OCI-M2 (cell line): ENCODE data around the gene CELF3.
"Not testable (repeated sequence)": the region's sequence is repeated elsewhere in the genome, so short reads cannot be mapped to it uniquely, and the experiment has no call there.

Experiments used
- DNase-seq: peaks from one replicate; lab custom pipeline; 2025; ENCODE audit not compliant: unreplicated experiment; lab: John Stamatoyannopoulos, UW

Gene CELF3

DNA sequence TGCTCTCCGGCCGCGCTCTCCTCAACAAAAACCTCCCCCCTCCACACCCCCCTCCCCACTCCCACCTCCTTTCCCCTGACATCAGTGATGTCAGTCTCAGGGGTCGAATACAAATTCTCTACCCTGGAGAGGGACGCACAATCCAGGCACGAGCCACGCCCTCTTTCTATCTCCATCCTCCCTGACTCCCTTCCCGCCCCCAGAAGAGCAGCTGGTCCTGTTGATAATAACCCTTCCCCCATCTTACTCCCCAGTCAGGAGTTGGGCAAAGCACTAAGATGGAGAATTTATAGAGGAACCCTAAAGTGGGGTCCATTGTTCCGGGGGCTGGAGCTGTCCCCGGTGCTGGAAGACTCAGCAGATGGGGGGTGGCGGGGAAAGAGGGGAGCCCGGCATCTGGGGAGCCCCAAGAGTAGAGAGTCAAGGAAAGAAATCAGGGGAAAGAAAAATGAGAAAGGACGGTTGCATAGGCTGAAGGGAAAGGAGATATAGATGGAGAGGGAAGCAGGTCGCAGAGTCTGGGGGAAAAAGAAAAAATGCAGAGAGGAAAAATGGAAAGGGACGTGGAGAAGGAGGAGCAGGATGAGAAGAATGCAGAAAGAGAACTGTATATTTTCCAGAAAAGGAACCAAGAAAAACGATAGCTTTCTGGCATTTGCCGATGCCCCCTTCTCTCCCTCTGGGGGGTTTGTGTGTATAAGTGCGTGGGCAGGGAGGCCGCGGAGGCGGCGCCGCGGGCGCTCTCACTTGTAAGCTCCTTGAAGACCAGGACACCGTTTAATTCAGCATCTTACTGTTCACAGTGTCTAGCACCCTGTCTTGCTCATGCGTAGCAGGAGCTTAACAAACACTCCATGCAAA, at the start of gene CELF3:
Gene CELF3, minus strand, starts transcription at position 33 of the 861 bp plus-strand sequence. CDS start 783 bp downstream, outside the sequence.
- no peak for DNase-seq

- DNase-seq = no peak
Observed at GRCh38 chr1:151763990-151764389, 47.4 kb upstream of the CELF3 start.

DNA sequence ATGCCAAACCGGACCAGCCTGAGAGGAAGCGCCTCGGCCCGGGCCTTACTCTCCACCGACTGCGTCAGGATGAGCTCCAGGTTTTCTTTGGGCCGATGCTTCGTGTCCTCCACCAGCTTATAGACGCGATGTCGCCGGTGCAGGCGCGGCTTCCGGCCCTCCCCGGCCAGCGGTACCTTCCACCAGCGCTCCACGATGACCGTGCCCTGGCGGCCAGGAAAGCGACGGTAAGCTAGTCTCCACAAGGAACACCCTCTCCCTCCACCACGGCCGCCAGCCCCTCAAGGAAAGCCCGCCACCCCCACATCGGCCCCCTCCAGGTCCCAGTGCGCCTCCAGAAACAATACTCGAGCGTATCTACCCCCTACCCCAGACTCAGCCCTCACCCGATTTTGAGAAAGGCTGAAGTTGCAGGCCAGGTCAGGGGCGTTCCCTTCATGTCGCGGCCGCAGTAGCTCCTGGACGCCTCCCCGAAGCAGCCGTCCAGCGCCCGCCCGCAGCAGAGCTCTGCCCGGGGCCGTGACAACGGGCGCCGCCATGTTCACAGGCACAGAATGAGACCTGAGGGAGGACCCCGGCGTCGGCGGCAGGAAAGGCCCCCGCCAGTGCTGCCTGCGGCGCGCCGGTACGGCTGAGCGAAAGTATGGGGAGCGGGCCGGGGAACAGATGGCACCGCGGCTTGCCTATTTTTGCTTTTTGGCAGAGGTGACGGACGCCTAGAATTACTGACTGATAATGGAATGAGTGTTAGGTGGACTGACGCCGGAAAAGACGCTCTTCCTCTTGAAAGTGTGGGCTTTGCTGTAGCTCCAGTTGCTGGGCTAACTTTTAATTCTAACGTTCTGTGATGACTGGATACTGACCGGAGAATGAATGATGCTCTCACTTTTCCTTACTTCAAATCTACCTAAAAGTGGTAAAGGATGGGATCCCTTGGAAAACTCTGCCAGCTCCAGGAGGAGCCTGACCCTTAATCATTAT, 46.6 kb upstream of the CELF3 start, which contains the start of gene MRPL9:
Gene MRPL9, minus strand, starts transcription at position 556 of the 981 bp plus-strand sequence. Its CDS starts 17 bp downstream, at position 539.
- peak; percentile 18 for DNase-seq

GRCh38 chr1:151760597-151761385, 44.2 kb upstream of the CELF3 start:
- DNase-seq = no peak

- DNase-seq = no peak
Observed at GRCh38 chr1:151759241-151759640, 42.6 kb upstream of the CELF3 start.

DNA sequence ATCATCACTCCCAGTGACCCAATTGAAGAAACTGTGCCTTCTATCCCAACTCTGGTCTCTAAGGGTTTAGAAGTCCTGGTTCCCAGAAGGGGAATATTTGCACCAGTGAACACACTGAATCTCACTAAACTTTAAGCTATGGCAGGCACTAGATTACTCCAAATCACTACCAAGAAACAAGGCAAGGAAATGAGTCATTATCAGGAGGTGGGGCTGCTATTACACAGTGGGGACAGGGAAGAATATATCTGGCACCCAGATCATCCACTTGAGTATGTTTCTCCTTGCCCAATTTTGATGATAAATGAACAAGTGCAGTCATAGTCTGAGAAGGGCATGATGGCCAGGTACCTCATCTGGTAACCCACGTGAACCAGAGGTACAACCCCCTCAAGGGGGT, 39.7 kb upstream of the CELF3 start:
- no peak for DNase-seq

- DNase-seq = no peak
Observed at GRCh38 chr1:151741516-151741915, 24.9 kb upstream of the CELF3 start.

DNA sequence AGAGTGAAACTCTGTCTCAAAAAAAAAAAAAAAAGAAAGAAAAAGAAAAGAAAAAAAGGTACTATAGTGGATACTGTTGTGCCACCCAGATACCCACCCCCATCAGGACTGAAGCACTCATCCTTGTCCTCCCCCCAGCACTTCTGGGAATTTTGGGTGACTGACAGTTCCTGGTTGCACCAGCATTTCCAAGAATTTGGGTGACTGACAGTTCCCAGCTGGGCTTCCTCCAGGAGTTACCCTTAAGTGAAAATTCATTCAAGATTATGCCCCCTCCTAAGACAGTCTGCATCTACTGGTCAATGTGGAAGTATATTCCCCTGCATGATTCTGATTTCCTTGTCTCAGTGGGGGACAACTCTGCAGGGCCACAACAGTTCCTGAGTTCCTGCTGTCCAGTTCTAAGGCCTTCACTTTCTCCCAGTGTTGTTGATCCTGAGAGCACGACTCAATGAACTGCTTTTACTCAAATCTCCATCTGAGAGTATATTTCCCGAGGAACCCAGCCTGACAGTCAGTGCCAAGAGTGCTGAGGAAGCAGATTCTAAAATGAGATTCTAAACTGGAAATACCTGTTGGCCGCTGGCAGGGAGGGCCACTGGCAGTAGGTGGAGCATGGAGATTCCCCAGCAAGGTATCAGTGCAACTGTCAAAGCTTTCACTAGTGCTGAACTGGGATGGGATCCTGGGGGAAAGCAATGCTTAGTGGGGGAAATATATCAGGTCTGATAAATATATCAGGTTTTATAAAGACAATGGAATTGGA, 23.2 kb upstream of the CELF3 start:
- no peak for DNase-seq

- DNase-seq = no peak
Observed at GRCh38 chr1:151737479-151737878, 20.9 kb upstream of the CELF3 start.

DNA sequence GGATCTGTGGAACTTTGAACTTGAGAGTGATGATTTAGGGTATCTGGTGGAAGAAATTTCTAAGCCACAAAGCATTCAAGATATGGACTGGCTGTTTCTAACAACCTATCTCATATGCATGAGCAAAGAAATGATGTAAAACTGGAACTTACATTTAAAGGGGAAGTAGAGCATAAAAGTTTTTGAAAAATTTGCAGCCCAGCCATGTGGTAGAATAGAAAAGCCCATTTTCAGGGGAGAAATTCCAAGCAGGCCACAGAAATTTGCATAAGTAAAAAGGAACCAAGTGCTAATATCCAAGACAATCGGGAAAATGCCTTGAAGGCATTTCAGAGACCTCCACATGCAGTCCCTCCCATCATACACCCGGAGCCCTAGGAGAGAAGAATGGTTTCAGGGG, 20.4 kb upstream of the CELF3 start:
- DNase-seq = no peak

DNA sequence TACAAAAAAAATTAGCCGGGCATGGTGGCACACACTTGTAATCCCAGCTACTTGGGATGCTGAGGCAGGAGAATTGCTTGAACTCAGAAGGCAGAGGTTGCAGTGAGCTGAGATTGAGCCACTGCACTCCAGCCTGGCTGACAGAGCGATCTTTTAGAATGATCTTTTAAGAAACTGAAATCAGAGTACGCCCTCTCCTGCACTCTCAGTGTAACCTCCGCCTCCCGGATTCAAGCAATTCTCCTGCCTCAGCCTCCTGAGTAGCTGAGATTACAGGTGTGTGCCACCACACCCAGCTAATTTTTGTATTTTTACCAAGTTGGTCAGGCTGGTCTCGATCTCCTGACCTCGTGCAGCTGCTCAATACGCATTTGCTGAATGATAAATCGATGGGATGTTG, 17.4 kb upstream of the CELF3 start:
- not testable (repeated sequence) for DNase-seq

GRCh38 chr1:151733126-151733525, 16.5 kb upstream of the CELF3 start:
- DNase-seq = no peak

GRCh38 chr1:151729966-151730291, 13.3 kb upstream of the CELF3 start:
- no peak for DNase-seq

DNA sequence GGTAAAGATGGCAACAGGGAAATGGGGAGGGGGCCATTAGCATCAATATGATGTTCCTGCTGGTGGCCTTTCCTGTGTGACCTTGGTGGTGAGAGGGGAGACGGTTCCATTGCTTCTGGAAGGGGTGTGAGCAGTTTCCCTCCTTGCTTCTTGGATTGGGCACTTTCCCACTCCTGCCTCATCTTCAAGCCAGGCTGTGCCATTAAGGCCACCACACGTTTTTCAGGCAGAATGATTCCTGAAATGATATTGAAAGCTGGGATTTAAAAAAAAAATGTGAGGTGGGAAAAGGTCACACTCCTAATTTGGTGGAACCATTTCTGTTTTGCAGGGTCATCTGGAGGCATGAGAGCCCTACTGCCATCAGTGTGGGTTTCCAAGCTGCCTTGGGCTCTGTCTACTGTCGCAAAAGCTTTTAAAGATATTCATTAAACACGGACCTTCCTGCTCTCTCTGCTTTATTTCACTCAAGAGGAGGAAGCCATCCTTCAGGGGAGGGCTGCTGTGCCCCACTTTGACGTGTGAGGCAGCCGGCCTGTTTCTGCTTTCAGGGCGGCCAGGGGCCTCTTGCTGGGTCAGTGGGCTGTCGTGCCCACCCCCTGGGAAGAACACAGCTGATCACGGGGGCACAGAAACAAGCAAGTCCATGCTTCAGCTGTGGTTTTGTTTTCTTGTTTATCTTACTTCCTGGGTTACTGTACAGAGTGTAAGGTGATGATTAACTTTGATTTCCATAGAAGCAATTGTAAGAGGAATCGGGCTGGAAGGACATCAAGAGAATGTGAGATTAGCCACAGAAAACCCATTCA, 12.8 kb upstream of the CELF3 start:
- no peak for DNase-seq

GRCh38 chr1:151728151-151729054, 11.8 kb upstream of the CELF3 start:
- no peak for DNase-seq

GRCh38 chr1:151723726-151724370, 7.2 kb upstream of the CELF3 start:
- no peak for DNase-seq

GRCh38 chr1:151721788-151722510, 5.3 kb upstream of the CELF3 start:
- no peak for DNase-seq
